ENCODE measurements around the gene CLSTN1. TPM values are rescaled to one million over a fixed set of nuclear protein-coding genes. Genes with fewer than 3 reads are reported as not detected.

CLSTN1 gene
- total RNA-seq, 1 experiment from 2014 or later: 100 TPM

DNA sequence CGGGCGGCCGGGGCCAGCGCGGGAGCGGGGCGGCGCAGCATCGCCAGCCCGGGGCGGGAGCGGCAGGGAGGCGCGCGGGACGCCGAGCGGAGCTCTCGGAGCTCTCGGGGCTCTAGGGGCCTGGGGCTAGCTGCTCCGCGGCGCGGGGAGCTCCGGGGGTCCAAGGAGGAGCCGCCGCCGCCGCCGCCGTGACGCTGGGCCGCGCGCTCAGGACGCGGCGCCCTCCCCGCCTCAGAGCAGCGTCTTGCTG, 147 bp downstream of the CLSTN1 start:
- Histone ChIP-seq H4K91ac (ENCODE audit: insufficient read length, low read depth, low read length) (no peak overlapping the region), H2BK15ac (ENCODE audit: low read depth, low read length) (no peak overlapping the region), H3K79me2 (ENCODE audit: insufficient read depth, low read length) (peaks cover 17% of the 10 kb centered on the region; the same call in 1 of the 2 replicates), H2AFZ (ENCODE audit: low read length) (no peak overlapping the region), H3K4me1 (ENCODE audit: insufficient read depth, low read length) (peaks cover 5% of the 10 kb centered on the region; the same call in 1 of the 2 replicates), H3K4ac (ENCODE audit: low read depth, low read length) (no peak overlapping the region), H3K27me3 (ENCODE audit: insufficient read depth, low read length) (peaks cover 6% of the 10 kb centered on the region; the same call in 1 of the 2 replicates), H2BK20ac (ENCODE audit: low read depth, low read length, poor library complexity, severe bottlenecking) (no peak overlapping the region), H3K4me2 (ENCODE audit: insufficient read depth, insufficient read length, low read length) (no peak overlapping the region), H3K9ac (ENCODE audit: extremely low read depth, insufficient read length, low read length) (no peak overlapping the region), H2AK5ac (ENCODE audit: insufficient read length, low read length) (no peak overlapping the region), H3K23ac (ENCODE audit: insufficient read length, low read depth, low read length) (no peak overlapping the region), H3K18ac (ENCODE audit: insufficient read length, low read depth, low read length) (no peak overlapping the region), H3T11ph (ENCODE audit: low read length) (no peak overlapping the region), H3K79me1 (ENCODE audit: insufficient read depth, low read depth, low read length, poor library complexity, severe bottlenecking) (no peaks in the 10 kb centered on the region), H2BK12ac (ENCODE audit: insufficient read length, low read depth, low read length) (no peak overlapping the region), H2BK120ac (ENCODE audit: low read depth, low read length, poor library complexity, severe bottlenecking) (no peak overlapping the region), H2BK5ac (ENCODE audit: insufficient read length, low read length) (no peak overlapping the region), H4K20me1 (ENCODE audit: control insufficient read depth, insufficient read depth, insufficient read length) (no peaks in the 10 kb centered on the region), H3K23me2 (ENCODE audit: insufficient read length, low read depth, low read length, poor library complexity, severe bottlenecking) (peaks cover 18% of the 10 kb centered on the region), H3K56ac (ENCODE audit: insufficient read length, low read depth, low read length) (no peak overlapping the region), H3K14ac (ENCODE audit: insufficient read depth, low read length) (peak overlapping the region; percentile 90; the same call in 1 of the 2 replicates), H4K8ac (replicated peaks; ENCODE audit: insufficient read length, low read depth, low read length) (no peak overlapping the region), H3K9me3 (ENCODE audit: control insufficient read depth, low read depth, low read length) (no peaks in the 10 kb centered on the region), H3K27ac (ENCODE audit: insufficient read length, low read depth, low read length) (no peak overlapping the region), H4K5ac (ENCODE audit: insufficient read length, low read depth, low read length) (no peak overlapping the region)
- Mint-ChIP-seq H3K9me3 (no peaks in the 10 kb centered on the region; a peak in 2 of 5 replicates), H3K4me1 (peaks cover 39 to 45% of the 10 kb centered on the region in 2 experiments), H3K27me3 (ENCODE audit: low read depth) (peaks cover 39% of the 10 kb centered on the region), H3K36me3 (ENCODE audit: insufficient read depth in 1 of 3, low read depth in 3 of 3) (peaks cover 0 to 5% (median 3%) of the 10 kb centered on the region in 3 experiments; a peak in 6 of 7 replicates), H3K27ac (no peak overlapping the region), H3K4me3 (peak overlapping the region; percentile 74 to 94; a peak in 4 of 5 replicates)
- no peak for DNase-seq
- WGBS (ENCODE audit: extremely low coverage, insufficient read length, low lambda C conversion rate): no CpG with 5 or more reads among the region's 40 CpGs
- TF ChIP-seq, protein P1, sequence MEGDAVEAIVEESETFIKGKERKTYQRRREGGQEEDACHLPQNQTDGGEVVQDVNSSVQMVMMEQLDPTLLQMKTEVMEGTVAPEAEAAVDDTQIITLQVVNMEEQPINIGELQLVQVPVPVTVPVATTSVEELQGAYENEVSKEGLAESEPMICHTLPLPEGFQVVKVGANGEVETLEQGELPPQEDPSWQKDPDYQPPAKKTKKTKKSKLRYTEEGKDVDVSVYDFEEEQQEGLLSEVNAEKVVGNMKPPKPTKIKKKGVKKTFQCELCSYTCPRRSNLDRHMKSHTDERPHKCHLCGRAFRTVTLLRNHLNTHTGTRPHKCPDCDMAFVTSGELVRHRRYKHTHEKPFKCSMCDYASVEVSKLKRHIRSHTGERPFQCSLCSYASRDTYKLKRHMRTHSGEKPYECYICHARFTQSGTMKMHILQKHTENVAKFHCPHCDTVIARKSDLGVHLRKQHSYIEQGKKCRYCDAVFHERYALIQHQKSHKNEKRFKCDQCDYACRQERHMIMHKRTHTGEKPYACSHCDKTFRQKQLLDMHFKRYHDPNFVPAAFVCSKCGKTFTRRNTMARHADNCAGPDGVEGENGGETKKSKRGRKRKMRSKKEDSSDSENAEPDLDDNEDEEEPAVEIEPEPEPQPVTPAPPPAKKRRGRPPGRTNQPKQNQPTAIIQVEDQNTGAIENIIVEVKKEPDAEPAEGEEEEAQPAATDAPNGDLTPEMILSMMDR (conservative IDR thresholded peaks at IDR 0.05): no peak
